ENCODE data around the gene MAP7. TPM values are rescaled to one million over a fixed set of nuclear protein-coding genes. Genes with fewer than 3 reads are reported as not detected.

MAP7 gene
- total RNA-seq, 2 experiments from 2014 or later, result not detected

DNA sequence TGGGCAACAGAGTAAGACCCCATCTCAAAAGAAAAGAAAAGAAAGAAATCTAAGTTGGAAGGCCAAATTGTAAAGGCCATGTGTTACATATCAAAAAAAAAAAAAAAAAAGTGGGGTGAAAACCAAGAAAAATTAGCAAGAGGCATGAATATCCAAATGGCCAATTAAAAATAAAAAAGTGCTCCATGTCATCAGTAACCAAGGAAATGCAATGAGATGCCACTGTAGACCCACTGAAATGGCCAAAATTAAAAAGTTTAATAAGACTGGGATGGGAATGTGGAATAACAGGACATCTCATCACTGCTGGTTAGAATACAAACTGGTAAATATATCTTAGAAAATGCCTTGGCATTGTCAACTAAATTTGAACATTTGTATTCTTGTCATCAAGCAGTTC is 230.5 kb downstream of the MAP7 start:
- ChIA-PET POLR2A (interaction anchor here (0.7 kb wide), 1 partner anchor 736 kb away, joined by 3 read pairs; no protein-coding TSS in a partner anchor), CTCF (ENCODE audit: unreplicated experiment) (no interaction called here)
- H4K20me1 ChIP-seq (ENCODE audit: insufficient read depth, low read length), result no peaks in the 10 kb centered on the region
- H3K79me2 ChIP-seq (ENCODE audit: insufficient read depth, low read depth, low read length), result no peaks in the 10 kb centered on the region
- H3K27ac ChIP-seq (ENCODE audit: low read depth, low read length, poor library complexity, severe bottlenecking), result no peak overlapping the region
- no peak overlapping the region for H3K4me3 ChIP-seq (ENCODE audit: low read depth, low read length, poor library complexity, severe bottlenecking)
- H3K36me3 ChIP-seq (ENCODE audit: insufficient read depth, low read length), result no peaks in the 10 kb centered on the region
- no peaks in the 10 kb centered on the region for H3K9me2 ChIP-seq (ENCODE audit: insufficient read depth, low read length)
- DNase-seq (ENCODE audit: low spot score), result no peak
- no peaks in the 10 kb centered on the region for H3K4me1 ChIP-seq (ENCODE audit: insufficient read depth, low read length, poor library complexity, severe bottlenecking)
- no peak overlapping the region for H3K4me2 ChIP-seq (ENCODE audit: low read length)
- H3K9me3 ChIP-seq (ENCODE audit: low read length), result no peaks in the 10 kb centered on the region
- intact Hi-C loops (cut with micrococcal nuclease; ENCODE audit: unreplicated experiment), result loop anchor here (5.0 to 10.0 kb wide), 2 partner anchors 92 to 785 kb away; no protein-coding TSS in a partner anchor
- no peak overlapping the region for H2AFZ ChIP-seq (ENCODE audit: low read length)
- no TSS peak for BruUV-seq (replicated peaks)
- TF ChIP-seq EZH2phosphoT487 (IDR thresholded peaks at IDR 0.05; ENCODE audit: borderline replicate concordance, low read depth, low read length), result no peak
- TF ChIP-seq, protein P1, sequence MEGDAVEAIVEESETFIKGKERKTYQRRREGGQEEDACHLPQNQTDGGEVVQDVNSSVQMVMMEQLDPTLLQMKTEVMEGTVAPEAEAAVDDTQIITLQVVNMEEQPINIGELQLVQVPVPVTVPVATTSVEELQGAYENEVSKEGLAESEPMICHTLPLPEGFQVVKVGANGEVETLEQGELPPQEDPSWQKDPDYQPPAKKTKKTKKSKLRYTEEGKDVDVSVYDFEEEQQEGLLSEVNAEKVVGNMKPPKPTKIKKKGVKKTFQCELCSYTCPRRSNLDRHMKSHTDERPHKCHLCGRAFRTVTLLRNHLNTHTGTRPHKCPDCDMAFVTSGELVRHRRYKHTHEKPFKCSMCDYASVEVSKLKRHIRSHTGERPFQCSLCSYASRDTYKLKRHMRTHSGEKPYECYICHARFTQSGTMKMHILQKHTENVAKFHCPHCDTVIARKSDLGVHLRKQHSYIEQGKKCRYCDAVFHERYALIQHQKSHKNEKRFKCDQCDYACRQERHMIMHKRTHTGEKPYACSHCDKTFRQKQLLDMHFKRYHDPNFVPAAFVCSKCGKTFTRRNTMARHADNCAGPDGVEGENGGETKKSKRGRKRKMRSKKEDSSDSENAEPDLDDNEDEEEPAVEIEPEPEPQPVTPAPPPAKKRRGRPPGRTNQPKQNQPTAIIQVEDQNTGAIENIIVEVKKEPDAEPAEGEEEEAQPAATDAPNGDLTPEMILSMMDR (conservative IDR thresholded peaks at IDR 0.05; ENCODE audit: low read length), result no peak

DNA sequence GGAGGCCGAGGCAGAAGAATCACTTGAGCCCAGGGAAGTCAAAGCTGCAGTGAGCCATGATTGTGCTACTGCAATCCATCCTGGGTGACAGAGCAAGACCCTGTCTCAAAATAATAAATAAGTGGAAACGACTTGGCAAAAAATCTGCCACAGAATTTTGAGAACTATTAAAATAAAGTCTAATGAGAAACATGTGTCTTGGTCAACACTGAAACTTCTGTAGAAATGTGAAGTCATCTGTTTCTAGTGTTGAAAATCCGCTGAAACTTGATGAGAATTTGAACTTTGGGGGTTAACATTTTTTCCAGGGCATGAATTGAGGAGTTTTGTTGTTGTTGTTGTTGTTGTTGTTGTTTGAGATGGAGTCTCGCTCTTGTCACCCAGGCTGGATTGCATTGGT is 231.5 kb downstream of the MAP7 start:
- Histone ChIP-seq H3K4me2 (ENCODE audit: low read length) (no peak overlapping the region), H3K27ac (ENCODE audit: low read depth, low read length, poor library complexity, severe bottlenecking) (no peak overlapping the region), H3K79me2 (ENCODE audit: insufficient read depth, low read depth, low read length) (no peaks in the 10 kb centered on the region), H4K20me1 (ENCODE audit: insufficient read depth, low read length) (no peaks in the 10 kb centered on the region), H2AFZ (ENCODE audit: low read length) (no peak overlapping the region), H3K4me3 (ENCODE audit: low read depth, low read length, poor library complexity, severe bottlenecking) (no peak overlapping the region), H3K36me3 (ENCODE audit: insufficient read depth, low read length) (no peaks in the 10 kb centered on the region), H3K4me1 (ENCODE audit: insufficient read depth, low read length, poor library complexity, severe bottlenecking) (no peaks in the 10 kb centered on the region), H3K9me2 (ENCODE audit: insufficient read depth, low read length) (no peaks in the 10 kb centered on the region), H3K9me3 (ENCODE audit: low read length) (no peaks in the 10 kb centered on the region)
- POLR2A ChIA-PET, result interaction anchor here (1.5 to 1.7 kb wide), 3 partner anchors 15 to 92 kb away, joined by 3 to 5 read pairs (median 5); partner anchors contain the start of gene BCLAF1
- intact Hi-C loops (cut with micrococcal nuclease; ENCODE audit: unreplicated experiment), result loop anchor here (5.0 to 10.0 kb wide), 2 partner anchors 91 to 784 kb away; no protein-coding TSS in a partner anchor
- TF ChIP-seq, protein P1 (conservative IDR thresholded peaks at IDR 0.05; ENCODE audit: low read length), result no peak
- no peak for TF ChIP-seq EZH2phosphoT487 (IDR thresholded peaks at IDR 0.05; ENCODE audit: borderline replicate concordance, low read depth, low read length)
- no peak for DNase-seq (ENCODE audit: low spot score)
- CTCF ChIA-PET (ENCODE audit: unreplicated experiment), result interaction anchor here (1.4 kb wide), 1 partner anchor 14 kb away, joined by 3 read pairs; no protein-coding TSS in a partner anchor
- no TSS peak for BruUV-seq (replicated peaks)

DNA sequence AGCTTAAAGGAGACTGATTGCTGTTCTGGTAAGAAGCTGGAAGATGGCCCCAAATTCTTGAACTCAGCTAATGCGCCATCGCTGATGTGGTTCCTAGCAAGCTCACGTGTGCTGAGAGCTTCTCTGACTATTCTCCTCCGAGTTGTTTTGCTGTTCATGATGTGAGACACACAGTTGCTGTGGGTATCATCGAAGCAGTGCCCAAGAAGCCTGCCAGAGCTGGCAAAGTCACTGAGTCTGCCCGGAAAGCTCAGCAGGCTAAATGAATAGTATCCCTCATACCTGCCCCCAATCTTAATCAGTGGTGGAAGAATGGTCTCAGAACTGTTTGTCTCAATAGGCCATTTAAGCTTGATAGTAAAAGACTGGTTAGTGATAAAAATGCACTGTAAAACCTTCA is 232.3 kb downstream of the MAP7 start:
- POLR2A ChIA-PET, result interaction anchor here (0.6 to 1.7 kb wide), 4 partner anchors 15 to 393 kb away, joined by 3 to 5 read pairs (median 4); partner anchors contain the start of gene BCLAF1
- intact Hi-C loops (cut with micrococcal nuclease; ENCODE audit: unreplicated experiment), result loop anchor here (5.0 to 10.0 kb wide), 2 partner anchors 91 to 783 kb away; no protein-coding TSS in a partner anchor

More for the DNA sequence above, 232.3 kb downstream of the MAP7 start:
- Histone ChIP-seq H3K79me2 (ENCODE audit: insufficient read depth, low read depth, low read length) (no peaks in the 10 kb centered on the region), H3K9me3 (ENCODE audit: low read length) (no peaks in the 10 kb centered on the region), H4K20me1 (ENCODE audit: insufficient read depth, low read length) (no peaks in the 10 kb centered on the region), H3K4me1 (ENCODE audit: insufficient read depth, low read length, poor library complexity, severe bottlenecking) (no peaks in the 10 kb centered on the region), H3K9me2 (ENCODE audit: insufficient read depth, low read length) (no peaks in the 10 kb centered on the region), H2AFZ (ENCODE audit: low read length) (no peak overlapping the region), H3K27ac (ENCODE audit: low read depth, low read length, poor library complexity, severe bottlenecking) (no peak overlapping the region), H3K4me2 (ENCODE audit: low read length) (no peak overlapping the region), H3K4me3 (ENCODE audit: low read depth, low read length, poor library complexity, severe bottlenecking) (no peak overlapping the region), H3K36me3 (ENCODE audit: insufficient read depth, low read length) (no peaks in the 10 kb centered on the region)
- TF ChIP-seq, protein P1 (conservative IDR thresholded peaks at IDR 0.05; ENCODE audit: low read length), result no peak
- no peak for TF ChIP-seq EZH2phosphoT487 (IDR thresholded peaks at IDR 0.05; ENCODE audit: borderline replicate concordance, low read depth, low read length)
- no TSS peak for BruUV-seq (replicated peaks)
- CTCF ChIA-PET (ENCODE audit: unreplicated experiment), result interaction anchor here (1.4 kb wide), 1 partner anchor 15 kb away, joined by 3 read pairs; no protein-coding TSS in a partner anchor
- no peak for DNase-seq (ENCODE audit: low spot score)
